ENCODE results near the gene MAGI2.

The MAGI2 gene

DNA sequence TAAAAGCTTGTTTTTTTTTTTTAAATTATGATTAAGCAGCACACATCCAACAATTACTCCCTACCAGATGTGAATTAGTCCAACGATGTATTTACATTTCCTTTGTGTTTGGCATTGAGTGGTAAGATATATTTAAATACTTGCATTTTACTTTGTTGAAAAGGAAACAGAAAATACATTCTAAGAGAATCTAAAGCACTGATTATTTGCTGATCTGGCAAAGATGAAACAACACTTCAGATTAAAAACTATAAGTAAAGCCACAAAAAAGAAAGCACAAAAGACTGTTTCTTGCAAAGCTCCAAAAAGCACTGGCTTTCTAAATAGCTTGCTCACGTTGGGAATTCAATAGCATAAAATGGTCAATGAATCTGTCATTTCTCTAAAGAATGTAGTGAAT lies 1188.4 kb downstream of the MAGI2 start:
- TF ChIP-seq, protein P1, sequence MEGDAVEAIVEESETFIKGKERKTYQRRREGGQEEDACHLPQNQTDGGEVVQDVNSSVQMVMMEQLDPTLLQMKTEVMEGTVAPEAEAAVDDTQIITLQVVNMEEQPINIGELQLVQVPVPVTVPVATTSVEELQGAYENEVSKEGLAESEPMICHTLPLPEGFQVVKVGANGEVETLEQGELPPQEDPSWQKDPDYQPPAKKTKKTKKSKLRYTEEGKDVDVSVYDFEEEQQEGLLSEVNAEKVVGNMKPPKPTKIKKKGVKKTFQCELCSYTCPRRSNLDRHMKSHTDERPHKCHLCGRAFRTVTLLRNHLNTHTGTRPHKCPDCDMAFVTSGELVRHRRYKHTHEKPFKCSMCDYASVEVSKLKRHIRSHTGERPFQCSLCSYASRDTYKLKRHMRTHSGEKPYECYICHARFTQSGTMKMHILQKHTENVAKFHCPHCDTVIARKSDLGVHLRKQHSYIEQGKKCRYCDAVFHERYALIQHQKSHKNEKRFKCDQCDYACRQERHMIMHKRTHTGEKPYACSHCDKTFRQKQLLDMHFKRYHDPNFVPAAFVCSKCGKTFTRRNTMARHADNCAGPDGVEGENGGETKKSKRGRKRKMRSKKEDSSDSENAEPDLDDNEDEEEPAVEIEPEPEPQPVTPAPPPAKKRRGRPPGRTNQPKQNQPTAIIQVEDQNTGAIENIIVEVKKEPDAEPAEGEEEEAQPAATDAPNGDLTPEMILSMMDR (IDR thresholded peaks at IDR 0.05; ENCODE audit: poor library complexity, severe bottlenecking): no peak
- DNase-seq (ENCODE audit: low spot score) (no peak), ATAC-seq (ENCODE audit: low read depth) (no peak)
- no peaks in the 10 kb centered on the region for H3K27me3 ChIP-seq (ENCODE audit: insufficient read depth, poor library complexity, severe bottlenecking)
- H3K4me1 ChIP-seq (ENCODE audit: insufficient read depth, poor library complexity, severe bottlenecking): no peaks in the 10 kb centered on the region
- no peaks in the 10 kb centered on the region for H3K36me3 ChIP-seq (ENCODE audit: low read depth)
- no peak overlapping the region for H3K27ac ChIP-seq (ENCODE audit: poor library complexity, severe bottlenecking)
- H3K4me3 ChIP-seq (ENCODE audit: severe bottlenecking): no peak overlapping the region
- no peaks in the 10 kb centered on the region for H3K9me3 ChIP-seq (ENCODE audit: severe bottlenecking)

DNA sequence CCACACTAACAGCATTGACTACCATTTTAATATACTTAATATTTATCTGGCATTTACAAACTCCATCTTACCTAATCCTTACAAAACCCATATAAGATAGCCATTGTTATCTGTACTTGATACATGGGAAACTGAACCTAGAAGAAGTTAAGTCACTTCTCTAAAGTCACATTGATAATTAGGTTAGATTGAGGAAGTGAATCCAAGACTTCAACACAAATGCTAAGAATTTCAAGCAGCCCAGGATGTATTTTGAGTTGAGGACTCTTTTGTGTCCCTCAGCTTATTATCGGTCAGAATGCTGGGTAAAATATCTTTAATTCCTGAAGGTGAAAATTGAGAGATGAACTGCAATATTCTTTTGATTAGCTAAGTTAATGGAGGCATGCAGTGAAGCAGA lies 1189.4 kb downstream of the MAGI2 start:
- no peak for ATAC-seq (ENCODE audit: low read depth)
- H3K4me1 ChIP-seq (ENCODE audit: insufficient read depth, poor library complexity, severe bottlenecking): no peaks in the 10 kb centered on the region
- DNase-seq (ENCODE audit: low spot score): no peak

DNA sequence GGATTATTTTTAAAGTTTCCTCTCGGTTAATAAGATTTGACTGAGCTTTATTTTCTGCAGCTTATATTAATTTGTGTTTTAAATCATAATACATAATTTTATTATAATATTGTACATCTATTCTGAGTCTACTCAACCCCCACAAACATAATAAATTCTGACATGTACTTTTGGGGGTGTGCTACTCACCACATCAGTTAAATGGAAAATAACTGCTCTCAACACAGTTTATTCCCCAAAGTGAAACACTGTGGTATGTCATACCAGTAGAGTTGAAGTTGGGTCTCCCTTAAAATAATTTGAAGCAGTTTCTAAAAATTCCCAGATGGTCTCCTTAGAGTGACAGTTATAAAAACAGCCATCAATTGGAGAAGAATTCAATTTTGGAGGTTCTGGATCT lies 1191.7 kb downstream of the MAGI2 start:
- ATAC-seq (ENCODE audit: low read depth) (no peak), DNase-seq (ENCODE audit: low spot score) (no peak)
- H3K4me3 ChIP-seq (ENCODE audit: severe bottlenecking): no peak overlapping the region
- H3K4me1 ChIP-seq (ENCODE audit: insufficient read depth, poor library complexity, severe bottlenecking): no peaks in the 10 kb centered on the region
- no peaks in the 10 kb centered on the region for H3K9me3 ChIP-seq (ENCODE audit: severe bottlenecking)
- H3K27ac ChIP-seq (ENCODE audit: poor library complexity, severe bottlenecking): no peak overlapping the region
- TF ChIP-seq, protein P1 (IDR thresholded peaks at IDR 0.05; ENCODE audit: poor library complexity, severe bottlenecking): no peak
- H3K27me3 ChIP-seq (ENCODE audit: insufficient read depth, poor library complexity, severe bottlenecking): no peaks in the 10 kb centered on the region
- no peaks in the 10 kb centered on the region for H3K36me3 ChIP-seq (ENCODE audit: low read depth)

More for the DNA sequence above, 1189.4 kb downstream of the MAGI2 start:
- Histone ChIP-seq H3K36me3 (ENCODE audit: low read depth) (no peaks in the 10 kb centered on the region), H3K27ac (ENCODE audit: poor library complexity, severe bottlenecking) (no peak overlapping the region), H3K4me3 (ENCODE audit: severe bottlenecking) (no peak overlapping the region), H3K9me3 (ENCODE audit: severe bottlenecking) (no peaks in the 10 kb centered on the region), H3K27me3 (ENCODE audit: insufficient read depth, poor library complexity, severe bottlenecking) (no peaks in the 10 kb centered on the region)
- TF ChIP-seq, protein P1 (IDR thresholded peaks at IDR 0.05; ENCODE audit: poor library complexity, severe bottlenecking): no peak

DNA sequence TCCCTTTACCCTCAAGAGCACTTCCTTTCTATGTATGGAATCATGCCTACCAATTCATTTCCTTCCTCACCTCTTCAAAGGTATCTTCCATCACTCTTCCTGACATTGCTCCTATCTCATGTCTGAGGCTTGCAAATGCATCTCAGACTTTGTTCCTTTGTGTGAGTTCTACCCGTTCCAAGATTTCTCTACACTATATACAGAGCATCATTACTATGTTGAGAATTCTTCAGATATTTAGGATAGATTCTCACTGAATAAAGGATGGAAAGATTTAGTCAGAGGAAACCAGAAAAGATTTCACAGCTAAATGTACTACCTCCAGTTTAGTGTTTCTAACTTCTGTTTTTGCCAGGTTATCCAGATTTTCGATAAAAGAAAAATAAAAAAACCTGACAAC lies 1192.2 kb downstream of the MAGI2 start:
- H3K9me3 ChIP-seq (ENCODE audit: severe bottlenecking): no peaks in the 10 kb centered on the region
- no peaks in the 10 kb centered on the region for H3K4me1 ChIP-seq (ENCODE audit: insufficient read depth, poor library complexity, severe bottlenecking)
- H3K27me3 ChIP-seq (ENCODE audit: insufficient read depth, poor library complexity, severe bottlenecking): no peaks in the 10 kb centered on the region
- no peak for DNase-seq (ENCODE audit: low spot score)
- H3K27ac ChIP-seq (ENCODE audit: poor library complexity, severe bottlenecking): no peak overlapping the region
- TF ChIP-seq, protein P1 (IDR thresholded peaks at IDR 0.05; ENCODE audit: poor library complexity, severe bottlenecking): no peak
- no peak overlapping the region for H3K4me3 ChIP-seq (ENCODE audit: severe bottlenecking)
- no peaks in the 10 kb centered on the region for H3K36me3 ChIP-seq (ENCODE audit: low read depth)
- no peak for ATAC-seq (ENCODE audit: low read depth)

DNA sequence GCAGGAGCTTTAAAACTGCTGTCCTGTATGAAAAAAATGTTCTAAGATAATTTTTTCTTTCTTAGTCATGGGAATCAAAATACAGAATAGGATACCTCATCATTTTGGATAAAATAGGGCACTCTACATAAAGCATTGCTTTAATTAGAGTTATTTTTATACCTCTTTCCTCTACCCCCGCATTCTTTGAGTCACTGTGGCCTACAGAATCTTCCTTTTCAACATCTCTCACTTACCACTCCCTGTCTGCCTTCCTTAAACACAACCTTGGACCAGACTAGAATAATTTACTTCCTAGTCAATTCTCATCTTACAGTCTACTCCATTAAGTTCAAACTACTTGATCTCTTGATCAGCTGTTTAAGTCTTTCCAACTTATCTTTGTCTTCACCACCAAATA lies 1192.6 kb downstream of the MAGI2 start:
- Histone ChIP-seq H3K9me3 (ENCODE audit: severe bottlenecking) (no peaks in the 10 kb centered on the region), H3K27me3 (ENCODE audit: insufficient read depth, poor library complexity, severe bottlenecking) (no peaks in the 10 kb centered on the region), H3K36me3 (ENCODE audit: low read depth) (no peaks in the 10 kb centered on the region), H3K4me3 (ENCODE audit: severe bottlenecking) (no peak overlapping the region), H3K4me1 (ENCODE audit: insufficient read depth, poor library complexity, severe bottlenecking) (no peaks in the 10 kb centered on the region), H3K27ac (ENCODE audit: poor library complexity, severe bottlenecking) (no peak overlapping the region)
- TF ChIP-seq, protein P1 (IDR thresholded peaks at IDR 0.05; ENCODE audit: poor library complexity, severe bottlenecking): no peak
- ATAC-seq (ENCODE audit: low read depth) (no peak), DNase-seq (ENCODE audit: low spot score) (no peak)
